Lower lobe of right lung (tissue), 2 donors: ENCODE data around the gene NLE1. TPM values are rescaled to one million over a fixed set of nuclear protein-coding genes. Genes with fewer than 3 reads are reported as not detected.
A peak's percentile ranks its signal among the peaks of the same experiment; 100 is the strongest.
"Not testable (repeated sequence)": the region's sequence is repeated elsewhere in the genome, so short reads cannot be mapped to it uniquely, and the experiment has no call there.

Experiments used
- ATAC-seq, 2 donors: fragments of 200-7000 bp; cut with Tn5 transposase; one replicate each; pipeline ENCODE4 v1.9.1; 2020 to 2022; ENCODE audit warnings: mild to moderate bottlenecking in 2 of 2, moderate library complexity in 2 of 2
- DNase-seq: peaks from one replicate; pipeline ENCODE4 v3.0.0-alpha.2; 2020
- H3K27ac ChIP-seq: fragments of 200-600 bp; one replicate; pipeline ENCODE4 v1.8.0; 2022
- H3K27me3 ChIP-seq: fragments of 200-600 bp; one replicate; pipeline ENCODE4 v1.8.0; 2022; ENCODE audit warnings: low read depth
- H3K36me3 ChIP-seq: fragments of 200-600 bp; one replicate; pipeline ENCODE4 v1.8.0; 2022; ENCODE audit warnings: mild to moderate bottlenecking
- H3K4me1 ChIP-seq: fragments of 200-600 bp; one replicate; pipeline ENCODE4 v1.8.0; 2022
- H3K4me3 ChIP-seq: fragments of 200-600 bp; one replicate; pipeline ENCODE4 v1.8.0; 2022; ENCODE audit warnings: mild to moderate bottlenecking
- H3K9me3 ChIP-seq: fragments of 200-600 bp; one replicate; pipeline ENCODE4 v1.8.0; 2022
- CTCF ChIP-seq: fragments of 200-600 bp; IDR thresholded peaks from one replicate; pipeline ENCODE4 v1.8.0; 2022; ENCODE audit warnings: antibody characterized with exemption, mild to moderate bottlenecking
- intact Hi-C: fragments of 100-400 bp; cut with DNase I; formaldehyde crosslinking; loops from one replicate; pipeline ENCODE4 v1.11.0; 2022
- total RNA-seq: library from RNA; stranded (reverse); fragmentation: NEBNext Ultra II Directional; extraction: Animal tissue kit (Norgen Biotek cat#: 25700); gene quantifications from one replicate; pipeline ENCODE4 v1.2.1, GENCODE V29; 2021
- donor health status: DM: no; HTN: yes; CAD: no; lungs with severe emphysema.

NLE1 gene
- total RNA-seq, 1 donor from 2014 or later, result 9.0 TPM

- Histone ChIP-seq H3K4me1 (peaks cover 20% of the 10 kb centered on the region), H3K9me3 (no peaks in the 10 kb centered on the region), H3K27ac (peak within 1 kb of the TSS; percentile 87), H3K4me3 (peak within 1 kb of the TSS; percentile 78), H3K36me3 (no peaks in the 10 kb centered on the region), H3K27me3 (no peaks in the 10 kb centered on the region)
- intact Hi-C loops, result no loop called here
- peak; percentile 92 for TF ChIP-seq CTCF
- peak; percentile 98 for ATAC-seq
- DNase-seq, result peak; percentile 85
Observed at GRCh38 chr17:35119370-35120165, 22.5 kb downstream of the NLE1 start, which contains the start of gene RAD51D. Gene RAD51D, minus strand, starts transcription at chr17:35119860. Its CDS starts 247 bp downstream, at chr17:35119613.

DNA sequence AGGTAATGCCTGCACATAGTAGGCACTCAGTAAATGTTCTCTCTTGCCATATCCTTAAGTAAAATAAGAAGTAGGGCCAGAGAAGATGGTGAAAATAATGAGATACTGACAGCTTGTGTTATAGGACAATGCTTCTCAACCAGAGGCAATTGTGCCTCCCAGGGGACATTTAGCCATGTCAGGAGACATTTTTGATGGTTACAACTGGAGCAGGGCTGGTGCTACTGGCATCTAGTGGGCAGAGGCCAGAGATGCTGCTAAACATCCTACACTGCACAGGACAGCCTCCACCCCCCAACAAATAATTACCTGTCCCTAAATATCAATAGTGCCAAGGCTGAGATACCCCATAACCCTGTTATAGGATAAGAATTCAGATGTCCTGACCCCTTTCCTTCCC lies 24.1 kb downstream of the NLE1 start:
- Histone ChIP-seq H3K4me1 (peaks cover 20% of the 10 kb centered on the region), H3K4me3 (no peak overlapping the region), H3K27ac (no peak overlapping the region), H3K27me3 (no peaks in the 10 kb centered on the region), H3K36me3 (no peaks in the 10 kb centered on the region), H3K9me3 (no peaks in the 10 kb centered on the region)
- TF ChIP-seq CTCF, result no peak
- DNase-seq (no peak), ATAC-seq (no peak)
- intact Hi-C loops, result no loop called here

- H3K9me3 ChIP-seq, result no peaks in the 10 kb centered on the region
- H3K27ac ChIP-seq, result no peak overlapping the region
- intact Hi-C loops, result no loop called here
- TF ChIP-seq CTCF, result no peak
- DNase-seq, result no peak
- ATAC-seq, result no peak
- H3K4me3 ChIP-seq, result no peak overlapping the region
- H3K4me1 ChIP-seq, result peaks cover 20% of the 10 kb centered on the region
- no peaks in the 10 kb centered on the region for H3K27me3 ChIP-seq
- no peaks in the 10 kb centered on the region for H3K36me3 ChIP-seq
Observed at GRCh38 chr17:35116845-35117244, 25.3 kb downstream of the NLE1 start.

GRCh38 chr17:35110791-35111190 lies 31.3 kb downstream of the NLE1 start:
- H3K27ac ChIP-seq, intact Hi-C loops, H3K4me1 ChIP-seq, H3K36me3 ChIP-seq, H3K4me3 ChIP-seq, ATAC-seq, DNase-seq, H3K9me3 ChIP-seq, H3K27me3 ChIP-seq: not testable (repeated sequence)

DNA sequence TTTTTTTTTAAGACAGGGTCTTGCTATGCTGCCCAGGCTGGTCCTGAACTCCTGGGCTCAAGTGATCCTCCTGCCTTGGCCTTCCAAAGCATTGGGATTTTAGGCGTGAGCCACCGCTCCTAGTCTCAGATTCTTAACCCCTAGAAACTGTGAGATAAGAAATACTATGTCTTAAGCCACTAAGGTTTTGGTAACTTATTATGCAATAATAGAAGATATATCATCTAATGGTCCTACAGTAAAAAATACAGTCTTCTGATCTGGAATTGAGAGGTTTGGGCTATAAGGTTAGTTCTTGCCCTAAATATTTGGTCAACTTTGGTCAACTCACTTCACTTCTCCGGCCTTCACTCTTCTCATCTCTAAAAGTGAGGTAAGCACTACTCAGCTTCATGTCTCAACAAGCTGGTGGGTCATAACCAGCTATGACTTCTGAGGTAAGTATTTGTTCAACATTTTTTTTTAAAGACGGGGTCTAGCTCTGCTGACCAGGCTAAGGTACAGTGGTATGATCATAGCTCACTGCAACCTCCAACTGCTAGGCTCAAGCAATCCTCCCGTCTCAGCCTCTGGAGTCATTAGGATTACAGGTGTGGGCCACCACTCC lies 37.2 kb downstream of the NLE1 start:
- Histone ChIP-seq H3K27ac (no peak overlapping the region), H3K4me1 (no peaks in the 10 kb centered on the region), H3K36me3 (peaks cover 57% of the 10 kb centered on the region), H3K27me3 (no peaks in the 10 kb centered on the region), H3K9me3 (no peaks in the 10 kb centered on the region), H3K4me3 (no peak overlapping the region)
- TF ChIP-seq CTCF, result no peak
- intact Hi-C loops, result no loop called here
- ATAC-seq (no peak), DNase-seq (no peak)

- intact Hi-C loops, result no loop called here
- H3K27ac ChIP-seq, result no peak overlapping the region
- TF ChIP-seq CTCF, result no peak
- ATAC-seq (no peak), DNase-seq (no peak)
- H3K9me3 ChIP-seq, result no peaks in the 10 kb centered on the region
- H3K4me1 ChIP-seq, result no peaks in the 10 kb centered on the region
- no peaks in the 10 kb centered on the region for H3K27me3 ChIP-seq
- H3K4me3 ChIP-seq, result no peak overlapping the region
- peaks cover 68% of the 10 kb centered on the region for H3K36me3 ChIP-seq
Observed at GRCh38 chr17:35103271-35103670, 38.8 kb downstream of the NLE1 start.
